Body of pancreas (tissue), 4 donors: ENCODE measurements around the gene LAG3.

Source experiments
- POLR2A ChIP-seq, 3 donors: fragments of 450-650 bp; IDR thresholded peaks; one replicate each; pipeline ENCODE4 v1.6.1; 2016; ENCODE audit warnings: antibody characterized with exemption in 3 of 3, mild to moderate bottlenecking in 2 of 3
- TF ChIP-seq, protein P1 (sequence below), 7 experiments: fragments of 450-650 bp in 4 of 7; fragments of 200-600 bp in 3 of 7; sonication (generic) in 3 of 7; IDR thresholded peaks; one replicate each; pipeline ENCODE4 v1.5.1; 2016 to 2019; ENCODE audit warnings: antibody characterized with exemption in 7 of 7

DNA sequence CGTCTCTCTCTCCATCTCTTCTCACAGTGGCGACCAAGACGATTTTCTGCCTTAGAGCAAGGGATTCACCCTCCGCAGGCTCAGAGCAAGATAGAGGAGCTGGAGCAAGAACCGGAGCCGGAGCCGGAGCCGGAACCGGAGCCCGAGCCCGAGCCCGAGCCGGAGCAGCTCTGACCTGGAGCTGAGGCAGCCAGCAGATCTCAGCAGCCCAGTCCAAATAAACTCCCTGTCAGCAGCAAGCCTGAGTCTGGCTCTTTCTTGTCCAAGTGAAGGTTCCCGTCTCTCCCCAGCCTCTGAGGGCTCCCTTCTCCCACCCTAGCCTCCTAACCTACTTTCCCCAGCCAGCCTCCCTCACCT, 5.9 kb downstream of the LAG3 start:
- no peak for TF ChIP-seq POLR2A (IDR thresholded peaks at IDR 0.05)
- TF ChIP-seq, protein P1, sequence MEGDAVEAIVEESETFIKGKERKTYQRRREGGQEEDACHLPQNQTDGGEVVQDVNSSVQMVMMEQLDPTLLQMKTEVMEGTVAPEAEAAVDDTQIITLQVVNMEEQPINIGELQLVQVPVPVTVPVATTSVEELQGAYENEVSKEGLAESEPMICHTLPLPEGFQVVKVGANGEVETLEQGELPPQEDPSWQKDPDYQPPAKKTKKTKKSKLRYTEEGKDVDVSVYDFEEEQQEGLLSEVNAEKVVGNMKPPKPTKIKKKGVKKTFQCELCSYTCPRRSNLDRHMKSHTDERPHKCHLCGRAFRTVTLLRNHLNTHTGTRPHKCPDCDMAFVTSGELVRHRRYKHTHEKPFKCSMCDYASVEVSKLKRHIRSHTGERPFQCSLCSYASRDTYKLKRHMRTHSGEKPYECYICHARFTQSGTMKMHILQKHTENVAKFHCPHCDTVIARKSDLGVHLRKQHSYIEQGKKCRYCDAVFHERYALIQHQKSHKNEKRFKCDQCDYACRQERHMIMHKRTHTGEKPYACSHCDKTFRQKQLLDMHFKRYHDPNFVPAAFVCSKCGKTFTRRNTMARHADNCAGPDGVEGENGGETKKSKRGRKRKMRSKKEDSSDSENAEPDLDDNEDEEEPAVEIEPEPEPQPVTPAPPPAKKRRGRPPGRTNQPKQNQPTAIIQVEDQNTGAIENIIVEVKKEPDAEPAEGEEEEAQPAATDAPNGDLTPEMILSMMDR (IDR thresholded peaks at IDR 0.05): no peak
